Endodermal cell (in vitro differentiated cells): Measurements from ENCODE around the gene NR2F6. TPM values are rescaled to one million over a fixed set of nuclear protein-coding genes. Genes with fewer than 3 reads are reported as not detected.

ENCODE experiments used
- DNase-seq: peaks from one replicate; pipeline ENCODE4 v3.0.0-alpha.2; 2017
- H3K27ac ChIP-seq: 2 replicates; pipeline ENCODE4 v1.5.1; 2013; ENCODE audit warnings: mild to moderate bottlenecking, low read depth, low read length, moderate library complexity
- H3K27me3 ChIP-seq: 2 replicates; pipeline ENCODE4 v1.6.1; 2013; ENCODE audit warnings: mild to moderate bottlenecking, low read length, moderate library complexity; ENCODE audit not compliant: insufficient read depth, control insufficient read depth, poor library complexity, severe bottlenecking
- H3K36me3 ChIP-seq: 2 replicates; pipeline ENCODE4 v1.7.0; 2013; ENCODE audit warnings: mild to moderate bottlenecking, low read length, moderate library complexity; ENCODE audit not compliant: control insufficient read depth, insufficient read depth
- H3K4me1 ChIP-seq: one replicate; pipeline ENCODE4 v1.7.0; 2013; ENCODE audit warnings: low read length; ENCODE audit not compliant: control insufficient read depth, insufficient read depth
- H3K4me3 ChIP-seq: 2 replicates; pipeline ENCODE4 v1.5.1; 2013; ENCODE audit warnings: mild to moderate bottlenecking, low read length, moderate library complexity
- H3K9ac ChIP-seq: 2 replicates; pipeline ENCODE4 v1.6.1; 2013; ENCODE audit warnings: mild to moderate bottlenecking, low read length, moderate library complexity; ENCODE audit not compliant: poor library complexity, severe bottlenecking; ENCODE audit errors: extremely low read depth
- H3K9me3 ChIP-seq: 2 replicates; pipeline ENCODE4 v1.6.1; 2013; ENCODE audit warnings: mild to moderate bottlenecking, low read length, moderate library complexity; ENCODE audit not compliant: control insufficient read depth
- H3K27ac Mint-ChIP-seq: 2 replicates; pipeline ENCODE4 v1.8.0; 2020; ENCODE audit warnings: mixed read lengths
- H3K27me3 Mint-ChIP-seq: 2 replicates; pipeline ENCODE4 v1.8.0; 2021; ENCODE audit warnings: mild to moderate bottlenecking, mixed read lengths; ENCODE audit not compliant: insufficient read depth
- H3K36me3 Mint-ChIP-seq: 2 replicates; pipeline ENCODE4 v1.8.0; 2020; ENCODE audit warnings: low read depth, mixed read lengths
- H3K4me1 Mint-ChIP-seq: 2 replicates; pipeline ENCODE4 v1.8.0; 2020; ENCODE audit warnings: mixed read lengths
- H3K4me3 Mint-ChIP-seq: 2 replicates; pipeline ENCODE4 v1.8.0; 2020; ENCODE audit warnings: mild to moderate bottlenecking, moderate library complexity, mixed read lengths
- H3K9me3 Mint-ChIP-seq: 2 replicates; pipeline ENCODE4 v1.8.0; 2020; ENCODE audit warnings: mild to moderate bottlenecking, mixed read lengths
- WGBS, 2 experiments: methylation state at CpG; one replicate each; pipeline versions ENCODE4 v1.1.5 to v1.1.7; 2013; ENCODE audit warnings: missing lambda C conversion rate in 2 of 2, mixed read lengths in 1 of 2; ENCODE audit not compliant: insufficient coverage in 1 of 2, insufficient read length in 1 of 2; 5-methylcytosine and 5-hydroxymethylcytosine counted together
- total RNA-seq, 2 donors: library from RNA; stranded (reverse); fragmentation: NEBNext Ultra II Directional in 1 of 2; extraction: Animal tissue kit (Norgen Biotek cat#: 25700) in 1 of 2; gene quantifications; 2 replicates in 1 of 2; 3 replicates in 1 of 2; pipeline ENCODE4 v1.2.1, GENCODE V29; 2021
- TF ChIP-seq, protein P1 (sequence below): fragments of 200-600 bp; sonication (generic); conservative IDR thresholded peaks from 2 replicates; pipeline ENCODE4 v1.5.0; 2021; ENCODE audit warnings: antibody characterized with exemption, mild to moderate bottlenecking

Gene NR2F6
- total RNA-seq, 2 donors from 2014 or later: 103 to 107 TPM

DNA sequence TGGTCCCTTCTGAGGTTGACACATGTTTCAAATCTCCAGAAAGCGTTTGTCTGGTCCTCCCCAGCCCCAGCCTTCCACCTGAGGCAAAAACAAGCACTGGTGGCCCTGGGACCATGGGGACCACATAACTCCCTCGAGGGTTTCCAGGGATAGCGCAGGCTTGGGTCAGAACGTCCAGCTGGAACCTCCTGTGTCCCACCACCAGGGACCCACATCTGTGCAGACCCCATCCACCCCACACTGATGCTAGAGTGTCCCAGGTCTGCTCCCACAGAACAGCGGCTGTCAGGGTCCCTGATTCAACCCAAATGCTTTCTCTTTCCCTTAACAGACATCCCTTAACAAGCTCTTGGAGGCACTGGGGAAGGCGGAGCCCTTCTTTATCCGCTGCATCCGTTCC lies 60.1 kb downstream of the NR2F6 start:
- H3K4me1 ChIP-seq: no peaks in the 10 kb centered on the region
- DNase-seq: no peak
- Mint-ChIP-seq H3K4me1 (peaks cover 5% of the 10 kb centered on the region), H3K4me3 (no peak overlapping the region), H3K9me3 (no peaks in the 10 kb centered on the region), H3K36me3 (peaks cover 48% of the 10 kb centered on the region), H3K27me3 (no peaks in the 10 kb centered on the region), H3K27ac (no peak overlapping the region)
- H3K27ac ChIP-seq: no peak overlapping the region
- no peaks in the 10 kb centered on the region for H3K9me3 ChIP-seq
- TF ChIP-seq, protein P1, sequence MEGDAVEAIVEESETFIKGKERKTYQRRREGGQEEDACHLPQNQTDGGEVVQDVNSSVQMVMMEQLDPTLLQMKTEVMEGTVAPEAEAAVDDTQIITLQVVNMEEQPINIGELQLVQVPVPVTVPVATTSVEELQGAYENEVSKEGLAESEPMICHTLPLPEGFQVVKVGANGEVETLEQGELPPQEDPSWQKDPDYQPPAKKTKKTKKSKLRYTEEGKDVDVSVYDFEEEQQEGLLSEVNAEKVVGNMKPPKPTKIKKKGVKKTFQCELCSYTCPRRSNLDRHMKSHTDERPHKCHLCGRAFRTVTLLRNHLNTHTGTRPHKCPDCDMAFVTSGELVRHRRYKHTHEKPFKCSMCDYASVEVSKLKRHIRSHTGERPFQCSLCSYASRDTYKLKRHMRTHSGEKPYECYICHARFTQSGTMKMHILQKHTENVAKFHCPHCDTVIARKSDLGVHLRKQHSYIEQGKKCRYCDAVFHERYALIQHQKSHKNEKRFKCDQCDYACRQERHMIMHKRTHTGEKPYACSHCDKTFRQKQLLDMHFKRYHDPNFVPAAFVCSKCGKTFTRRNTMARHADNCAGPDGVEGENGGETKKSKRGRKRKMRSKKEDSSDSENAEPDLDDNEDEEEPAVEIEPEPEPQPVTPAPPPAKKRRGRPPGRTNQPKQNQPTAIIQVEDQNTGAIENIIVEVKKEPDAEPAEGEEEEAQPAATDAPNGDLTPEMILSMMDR: no peak
- H3K27me3 ChIP-seq: no peaks in the 10 kb centered on the region
- WGBS, 2 experiments: 94 to 96% methylated on average over 7 to 8 of the region's 8 CpGs
- H3K36me3 ChIP-seq: peaks cover 42% of the 10 kb centered on the region
- no peak overlapping the region for H3K4me3 ChIP-seq
- H3K9ac ChIP-seq: no peak overlapping the region

DNA sequence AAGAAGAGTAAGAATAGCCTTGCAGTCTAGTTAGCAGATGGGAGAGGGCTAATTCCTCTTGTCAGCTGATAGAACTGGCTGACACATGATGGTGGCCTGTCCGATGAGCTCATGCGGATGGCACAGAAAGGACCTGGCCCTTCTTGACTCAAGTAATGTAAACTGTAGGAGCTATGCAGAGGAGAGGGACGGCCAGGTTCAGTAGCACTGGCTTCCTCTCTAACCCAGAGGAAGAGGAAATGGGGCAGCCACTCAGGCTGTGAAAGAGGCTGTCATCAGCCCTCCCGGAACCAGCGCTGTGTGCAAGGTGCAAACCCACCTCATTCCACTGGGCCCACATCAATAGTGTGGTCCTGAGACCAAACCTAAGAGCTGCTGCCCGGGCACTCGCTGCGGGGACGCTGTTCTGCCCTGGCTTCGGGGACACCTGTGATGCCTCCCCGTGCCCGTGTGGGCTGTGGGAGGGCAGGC lies 61.3 kb downstream of the NR2F6 start:
- peak overlapping the region; percentile 35 for H3K27ac Mint-ChIP-seq
- 97 to 98% methylated on average over 10 to 12 of the region's 12 CpGs for WGBS, 2 experiments
- DNase-seq: no peak

GRCh38 chr19:17183858-17184321 lies 61.8 kb downstream of the NR2F6 start:
- H3K4me1 Mint-ChIP-seq: peaks cover 5% of the 10 kb centered on the region
- H3K4me3 Mint-ChIP-seq: no peak overlapping the region
- peaks cover 29% of the 10 kb centered on the region for H3K36me3 ChIP-seq
- DNase-seq: no peak
- no peak overlapping the region for H3K4me3 ChIP-seq
- no peaks in the 10 kb centered on the region for H3K4me1 ChIP-seq
- H3K27ac Mint-ChIP-seq: peak overlapping the region; percentile 35
- TF ChIP-seq, protein P1: no peak
- no peak overlapping the region for H3K9ac ChIP-seq
- H3K27ac ChIP-seq: no peak overlapping the region
- no peaks in the 10 kb centered on the region for H3K27me3 Mint-ChIP-seq
- H3K9me3 ChIP-seq: no peaks in the 10 kb centered on the region
- H3K27me3 ChIP-seq: no peaks in the 10 kb centered on the region
- H3K36me3 Mint-ChIP-seq: peaks cover 42% of the 10 kb centered on the region
- WGBS, 2 experiments: 94 to 96% methylated on average over 11 of the region's 11 CpGs
- H3K9me3 Mint-ChIP-seq: no peaks in the 10 kb centered on the region

More for the DNA sequence above, 61.3 kb downstream of the NR2F6 start:
- TF ChIP-seq, protein P1: no peak
- Histone ChIP-seq H3K27me3 (no peaks in the 10 kb centered on the region), H3K27ac (no peak overlapping the region), H3K9ac (no peak overlapping the region), H3K4me1 (no peaks in the 10 kb centered on the region), H3K4me3 (no peak overlapping the region), H3K9me3 (no peaks in the 10 kb centered on the region), H3K36me3 (peaks cover 34% of the 10 kb centered on the region)
- Mint-ChIP-seq H3K9me3 (no peaks in the 10 kb centered on the region), H3K4me3 (no peak overlapping the region), H3K36me3 (peaks cover 44% of the 10 kb centered on the region), H3K27me3 (no peaks in the 10 kb centered on the region), H3K4me1 (peaks cover 5% of the 10 kb centered on the region)
